Thoracic aorta (tissue), 2 donors: Measurements from ENCODE around the gene LRRC53. TPM values are rescaled to one million over a fixed set of nuclear protein-coding genes. Genes with fewer than 3 reads are reported as not detected.

Source experiments
- ATAC-seq: fragments of 150-250 bp; one replicate; pipeline ENCODE4 v1.8.0; 2017; ENCODE audit warnings: low read depth; ENCODE audit not compliant: insufficient number of reproducible peaks, low FRiP score
- DNase-seq: peaks from one replicate; pipeline ENCODE4 v3.0.0-alpha.2; 2020; ENCODE audit warnings: low spot score
- H3K27ac ChIP-seq, 2 donors: fragments of 200-600 bp; sonication (generic); 1 replicate in 1 of 2; 2 replicates in 1 of 2; pipeline ENCODE4 v1.5.1; 2016; ENCODE audit warnings: mild to moderate bottlenecking in 2 of 2, moderate library complexity in 2 of 2
- H3K27me3 ChIP-seq: fragments of 200-600 bp; sonication (generic); replicated peaks from 2 replicates; pipeline ENCODE4 v1.6.0; 2016; ENCODE audit warnings: mild to moderate bottlenecking; ENCODE audit not compliant: insufficient read depth
- H3K36me3 ChIP-seq: fragments of 200-600 bp; sonication (generic); one replicate; pipeline ENCODE4 v1.5.1; 2016
- H3K4me1 ChIP-seq, 2 donors: fragments of 200-600 bp; sonication (generic); 1 replicate in 1 of 2; 2 replicates in 1 of 2; pipeline versions ENCODE4 v1.5.1 to v1.6.0; 2016; ENCODE audit warnings: low read depth in 2 of 2, mild to moderate bottlenecking in 1 of 2; ENCODE audit not compliant: control insufficient read depth in 1 of 2
- H3K4me3 ChIP-seq: fragments of 200-600 bp; sonication (generic); 2 replicates; pipeline ENCODE4 v1.5.1; 2016; ENCODE audit warnings: mild to moderate bottlenecking
- H3K9me3 ChIP-seq: fragments of 200-600 bp; sonication (generic); 2 replicates; pipeline ENCODE4 v1.5.1; 2016
- total RNA-seq, 2 donors: library from RNA; depleted of rRNA; stranded (reverse); fragments of >200 nt; gene quantifications; one replicate each; pipeline versions ENCODE4 v1.1.0 to v1.2.3, GENCODE V29; 2016
- TF ChIP-seq, protein P1 (sequence below): fragments of 200-600 bp; sonication (generic); IDR thresholded peaks from one replicate; pipeline ENCODE4 v1.5.1; 2019; ENCODE audit warnings: antibody characterized with exemption

LRRC53 gene
- total RNA-seq, 2 donors from 2014 or later: not detected

- Histone ChIP-seq H3K27ac (peak overlapping the region in 1 of 2 donors; percentile 39), H3K9me3 (no peaks in the 10 kb centered on the region), H3K27me3 (no peaks in the 10 kb centered on the region), H3K4me3 (peak overlapping the region; percentile 25), H3K4me1 (peaks cover 13 to 31% of the 10 kb centered on the region in 2 donors), H3K36me3 (no peaks in the 10 kb centered on the region)
- DNase-seq (no peak), ATAC-seq (no peak)
- TF ChIP-seq, protein P1, sequence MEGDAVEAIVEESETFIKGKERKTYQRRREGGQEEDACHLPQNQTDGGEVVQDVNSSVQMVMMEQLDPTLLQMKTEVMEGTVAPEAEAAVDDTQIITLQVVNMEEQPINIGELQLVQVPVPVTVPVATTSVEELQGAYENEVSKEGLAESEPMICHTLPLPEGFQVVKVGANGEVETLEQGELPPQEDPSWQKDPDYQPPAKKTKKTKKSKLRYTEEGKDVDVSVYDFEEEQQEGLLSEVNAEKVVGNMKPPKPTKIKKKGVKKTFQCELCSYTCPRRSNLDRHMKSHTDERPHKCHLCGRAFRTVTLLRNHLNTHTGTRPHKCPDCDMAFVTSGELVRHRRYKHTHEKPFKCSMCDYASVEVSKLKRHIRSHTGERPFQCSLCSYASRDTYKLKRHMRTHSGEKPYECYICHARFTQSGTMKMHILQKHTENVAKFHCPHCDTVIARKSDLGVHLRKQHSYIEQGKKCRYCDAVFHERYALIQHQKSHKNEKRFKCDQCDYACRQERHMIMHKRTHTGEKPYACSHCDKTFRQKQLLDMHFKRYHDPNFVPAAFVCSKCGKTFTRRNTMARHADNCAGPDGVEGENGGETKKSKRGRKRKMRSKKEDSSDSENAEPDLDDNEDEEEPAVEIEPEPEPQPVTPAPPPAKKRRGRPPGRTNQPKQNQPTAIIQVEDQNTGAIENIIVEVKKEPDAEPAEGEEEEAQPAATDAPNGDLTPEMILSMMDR: no peak
Observed at GRCh38 chr1:74470251-74470650, 42.2 kb downstream of the LRRC53 start.

GRCh38 chr1:74468982-74469603 lies 43.3 kb downstream of the LRRC53 start:
- Histone ChIP-seq H3K27ac (no peak overlapping the region), H3K27me3 (no peaks in the 10 kb centered on the region), H3K4me1 (peaks cover 13 to 31% of the 10 kb centered on the region in 2 donors), H3K4me3 (no peak overlapping the region), H3K36me3 (no peaks in the 10 kb centered on the region), H3K9me3 (no peaks in the 10 kb centered on the region)
- DNase-seq (no peak), ATAC-seq (no peak)
- TF ChIP-seq, protein P1: peak; percentile 53

- no peaks in the 10 kb centered on the region for H3K36me3 ChIP-seq
- no peaks in the 10 kb centered on the region for H3K9me3 ChIP-seq
- H3K4me1 ChIP-seq: peaks cover 13 to 31% of the 10 kb centered on the region in 2 donors
- no peak for ATAC-seq
- H3K27me3 ChIP-seq: no peaks in the 10 kb centered on the region
- DNase-seq: no peak
- H3K4me3 ChIP-seq: no peak overlapping the region
- TF ChIP-seq, protein P1: no peak
- no peak overlapping the region for H3K27ac ChIP-seq
Observed at GRCh38 chr1:74467786-74468377, 44.5 kb downstream of the LRRC53 start.

DNA sequence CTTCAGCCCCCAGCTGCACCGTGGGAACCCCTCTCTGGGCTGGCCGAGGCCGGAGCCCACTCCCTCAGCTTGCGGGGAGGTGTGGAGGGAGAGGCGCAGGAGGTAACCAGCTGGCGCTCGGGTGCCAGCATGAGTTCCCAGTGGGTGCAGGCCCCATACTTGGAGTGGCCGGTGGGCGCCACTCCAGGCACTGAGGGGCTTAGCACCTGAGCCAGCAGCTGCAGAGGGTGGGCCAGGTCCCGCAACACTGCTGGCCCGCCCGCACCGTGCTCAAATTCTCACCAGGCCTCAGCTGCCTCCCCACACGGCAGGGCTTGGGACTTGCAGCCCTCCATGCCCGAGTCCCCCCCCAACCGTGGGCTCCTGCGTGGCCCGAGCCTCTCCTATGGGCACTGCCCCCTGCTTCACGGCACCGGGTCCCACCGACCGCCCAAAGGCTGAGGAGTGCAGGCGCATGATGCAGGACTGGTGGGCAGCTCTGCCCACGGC lies 47.2 kb downstream of the LRRC53 start:
- DNase-seq: no peak

DNA sequence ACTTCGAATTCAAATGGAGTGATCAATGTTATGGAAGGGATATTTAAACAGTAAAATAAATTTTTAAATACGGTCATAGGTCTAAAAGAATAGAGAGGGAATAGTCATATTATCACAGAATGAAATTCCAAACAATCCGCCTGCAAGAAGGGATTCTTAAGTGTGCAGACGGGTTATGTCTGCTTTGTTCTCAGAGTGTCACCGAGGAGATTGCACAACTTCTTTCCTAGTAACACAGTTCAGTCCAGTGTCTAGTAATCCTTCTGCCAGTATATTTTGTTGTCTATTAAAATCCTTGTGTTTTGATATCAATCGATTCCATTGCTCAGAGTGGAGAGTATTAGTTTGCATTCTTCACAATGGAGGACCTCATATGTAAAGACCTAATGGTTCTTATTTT lies 48.4 kb downstream of the LRRC53 start:
- Histone ChIP-seq H3K27me3 (no peaks in the 10 kb centered on the region), H3K36me3 (no peaks in the 10 kb centered on the region), H3K9me3 (no peaks in the 10 kb centered on the region), H3K4me1 (peaks cover 0 to under 1% of the 10 kb centered on the region in 2 donors), H3K4me3 (no peak overlapping the region), H3K27ac (no peak overlapping the region)
- ATAC-seq (no peak), DNase-seq (no peak)
- TF ChIP-seq, protein P1: no peak

More for the DNA sequence above, 47.2 kb downstream of the LRRC53 start:
- Histone ChIP-seq H3K4me1 (peaks cover 8 to 11% of the 10 kb centered on the region in 2 donors), H3K9me3 (no peaks in the 10 kb centered on the region), H3K4me3 (no peak overlapping the region), H3K36me3 (no peaks in the 10 kb centered on the region), H3K27ac (no peak overlapping the region), H3K27me3 (no peaks in the 10 kb centered on the region)
- TF ChIP-seq, protein P1: no peak
- ATAC-seq: no peak
